Erythroblast (primary cell): ENCODE data around the gene STOX1.

Experiments
- GATA1 ChIP-seq: IDR thresholded peaks from 2 replicates; pipeline ENCODE4 v1.6.1; 2011; ENCODE audit warnings: low read depth, mild to moderate bottlenecking, control low read depth, low read length, moderate library complexity
- POLR2A ChIP-seq: IDR thresholded peaks from 2 replicates; pipeline ENCODE4 v1.6.1; 2011; ENCODE audit warnings: mild to moderate bottlenecking, low read length

DNA sequence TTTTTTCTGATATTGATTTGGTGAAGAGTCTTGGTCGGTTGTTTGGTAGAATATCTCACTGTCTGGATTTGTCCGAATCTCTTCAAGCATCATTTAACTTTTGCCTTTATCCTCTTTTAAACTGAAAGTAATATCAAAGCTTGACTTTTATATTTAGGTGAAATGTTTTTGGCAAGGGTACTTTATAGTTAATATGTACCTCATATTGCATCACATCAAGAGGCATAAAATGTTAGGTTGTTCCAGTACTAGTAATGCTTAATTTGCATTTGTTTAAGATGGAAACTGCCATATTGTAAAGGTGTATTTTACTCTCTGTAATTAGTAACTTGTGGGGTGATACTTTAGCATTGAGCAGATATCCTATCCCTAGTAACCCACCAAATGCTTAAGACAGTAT, 111.6 kb downstream of the STOX1 start:
- no peak for TF ChIP-seq POLR2A
- no peak for TF ChIP-seq GATA1
